ENCODE results near the gene AAGAB.

AAGAB gene

GRCh38 chr15:67154249-67154648 is 100.2 kb downstream of the AAGAB start:
- TF ChIP-seq, protein P1, sequence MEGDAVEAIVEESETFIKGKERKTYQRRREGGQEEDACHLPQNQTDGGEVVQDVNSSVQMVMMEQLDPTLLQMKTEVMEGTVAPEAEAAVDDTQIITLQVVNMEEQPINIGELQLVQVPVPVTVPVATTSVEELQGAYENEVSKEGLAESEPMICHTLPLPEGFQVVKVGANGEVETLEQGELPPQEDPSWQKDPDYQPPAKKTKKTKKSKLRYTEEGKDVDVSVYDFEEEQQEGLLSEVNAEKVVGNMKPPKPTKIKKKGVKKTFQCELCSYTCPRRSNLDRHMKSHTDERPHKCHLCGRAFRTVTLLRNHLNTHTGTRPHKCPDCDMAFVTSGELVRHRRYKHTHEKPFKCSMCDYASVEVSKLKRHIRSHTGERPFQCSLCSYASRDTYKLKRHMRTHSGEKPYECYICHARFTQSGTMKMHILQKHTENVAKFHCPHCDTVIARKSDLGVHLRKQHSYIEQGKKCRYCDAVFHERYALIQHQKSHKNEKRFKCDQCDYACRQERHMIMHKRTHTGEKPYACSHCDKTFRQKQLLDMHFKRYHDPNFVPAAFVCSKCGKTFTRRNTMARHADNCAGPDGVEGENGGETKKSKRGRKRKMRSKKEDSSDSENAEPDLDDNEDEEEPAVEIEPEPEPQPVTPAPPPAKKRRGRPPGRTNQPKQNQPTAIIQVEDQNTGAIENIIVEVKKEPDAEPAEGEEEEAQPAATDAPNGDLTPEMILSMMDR (IDR thresholded peaks at IDR 0.05): no peak

DNA sequence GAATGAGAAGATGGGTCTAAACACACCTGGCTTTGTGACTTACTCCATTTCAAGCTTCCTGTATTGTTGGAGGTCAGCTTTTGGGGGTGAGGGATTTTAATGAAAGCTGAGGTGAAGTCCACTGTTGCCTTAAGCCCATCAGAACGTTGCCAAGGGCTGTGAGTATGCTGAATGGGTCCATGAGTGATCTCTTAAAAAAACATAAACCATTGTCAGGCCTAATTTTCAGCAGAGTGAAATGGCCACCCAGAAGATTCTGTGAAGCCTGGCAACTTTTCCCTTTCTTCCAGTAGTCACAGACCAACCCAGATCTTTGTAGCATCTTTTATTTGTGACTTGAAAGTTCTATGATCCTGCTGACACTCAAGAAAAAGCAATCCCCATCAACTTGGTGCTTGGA is 102.0 kb downstream of the AAGAB start:
- TF ChIP-seq, protein P1 (IDR thresholded peaks at IDR 0.05): no peak

All from LNCAP (cell line).